ENCODE results near the gene HIBCH. TPM values are rescaled to one million over a fixed set of nuclear protein-coding genes. Genes with fewer than 3 reads are reported as not detected.
"Not testable (repeated sequence)": the region's sequence is repeated elsewhere in the genome, so short reads cannot be mapped to it uniquely, and the experiment has no call there.

Gene HIBCH
- total RNA-seq, 2 donors from 2014 or later, result 51.4 to 66.1 TPM

GRCh38 chr2:190180313-190181122 is 139.1 kb downstream of the HIBCH start:
- intact Hi-C loops (cut with DNase I, micrococcal nuclease), result no loop called here
- DNase-seq (peak; percentile 76 to 81), ATAC-seq (peak; percentile 85)

- no peak for ATAC-seq
- no peak for DNase-seq
- intact Hi-C loops (cut with DNase I, micrococcal nuclease), result no loop called here
Observed at GRCh38 chr2:190179754-190180312, 139.8 kb downstream of the HIBCH start.

GRCh38 chr2:190178066-190178722 is 141.4 kb downstream of the HIBCH start:
- no peak for DNase-seq

GRCh38 chr2:190177249-190178040 is 142.2 kb downstream of the HIBCH start:
- no peak for ATAC-seq
- DNase-seq, result no peak
- intact Hi-C loops (cut with DNase I, micrococcal nuclease), result no loop called here

More at GRCh38 chr2:190178066-190178722, 141.4 kb downstream of the HIBCH start:
- intact Hi-C loops (cut with DNase I, micrococcal nuclease), result no loop called here
- ATAC-seq, result no peak

GRCh38 chr2:190173392-190173791 is 146.2 kb downstream of the HIBCH start:
- no peak for ATAC-seq
- no peak for DNase-seq
- intact Hi-C loops (cut with DNase I, micrococcal nuclease), result no loop called here

DNA sequence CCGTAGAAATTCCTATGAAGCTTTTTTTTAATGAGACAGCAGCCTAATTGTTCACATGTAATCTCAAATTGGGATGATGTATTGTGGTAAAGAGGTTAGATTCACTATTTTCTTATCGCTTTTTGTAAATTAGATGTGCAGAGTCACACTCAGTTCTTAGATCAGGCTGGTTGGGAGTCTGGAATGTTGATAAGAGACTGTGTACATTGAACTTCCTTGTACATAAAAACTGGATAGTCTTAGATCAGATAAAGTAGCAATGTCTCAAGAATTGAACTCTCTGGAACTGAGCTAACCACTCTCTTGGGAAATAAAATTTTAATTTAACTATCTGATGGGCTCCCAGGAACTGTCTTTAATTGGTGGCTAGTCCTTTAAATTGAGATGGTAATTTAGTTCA is 149.0 kb downstream of the HIBCH start:
- peak; percentile 98 for ATAC-seq
- no peak for DNase-seq
- intact Hi-C loops (cut with DNase I, micrococcal nuclease), result no loop called here

DNA sequence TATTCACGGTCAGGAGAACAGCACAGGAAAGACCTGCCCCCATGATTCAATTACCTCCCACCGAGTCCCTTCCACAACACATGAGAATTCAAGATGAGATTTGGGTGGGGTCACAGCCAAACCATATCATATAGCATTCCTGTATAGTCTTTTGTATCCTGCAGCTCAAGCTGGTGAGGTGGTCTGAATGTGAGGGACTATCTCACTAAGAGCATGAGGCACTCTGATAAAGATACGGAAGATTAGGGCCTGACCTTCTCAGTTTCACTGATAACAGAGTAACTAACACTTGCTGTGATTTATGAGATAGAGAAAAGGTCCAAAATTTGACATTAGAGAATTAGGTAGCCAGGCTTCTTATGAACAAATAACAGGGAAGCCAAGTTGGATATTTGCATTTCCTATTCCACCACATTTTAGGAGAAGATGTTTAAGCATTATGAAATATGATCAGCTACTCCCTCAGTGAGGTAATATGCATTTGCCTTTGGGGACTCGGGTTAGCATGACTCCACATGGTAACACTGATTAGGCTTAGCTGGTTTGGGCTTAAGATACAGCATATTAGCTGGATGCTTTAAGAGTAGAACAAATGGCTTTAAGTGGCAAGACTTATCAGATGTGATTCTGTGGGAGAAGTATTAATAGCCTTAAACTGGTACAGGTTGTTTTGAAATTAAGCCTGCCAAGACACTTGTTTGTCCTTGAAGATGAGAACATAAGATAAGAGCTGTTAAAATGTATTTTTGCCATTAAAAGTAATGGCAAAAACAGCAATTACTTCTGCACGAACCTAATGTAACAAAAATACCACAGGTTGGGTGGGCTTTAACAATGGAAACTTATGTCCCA is 150.2 kb downstream of the HIBCH start:
- DNase-seq, result no peak
- intact Hi-C loops (cut with DNase I, micrococcal nuclease), result no loop called here
- no peak for ATAC-seq

GRCh38 chr2:190167702-190168101 is 151.9 kb downstream of the HIBCH start:
- intact Hi-C loops (cut with DNase I, micrococcal nuclease), result no loop called here
- ATAC-seq (no peak), DNase-seq (no peak)

DNA sequence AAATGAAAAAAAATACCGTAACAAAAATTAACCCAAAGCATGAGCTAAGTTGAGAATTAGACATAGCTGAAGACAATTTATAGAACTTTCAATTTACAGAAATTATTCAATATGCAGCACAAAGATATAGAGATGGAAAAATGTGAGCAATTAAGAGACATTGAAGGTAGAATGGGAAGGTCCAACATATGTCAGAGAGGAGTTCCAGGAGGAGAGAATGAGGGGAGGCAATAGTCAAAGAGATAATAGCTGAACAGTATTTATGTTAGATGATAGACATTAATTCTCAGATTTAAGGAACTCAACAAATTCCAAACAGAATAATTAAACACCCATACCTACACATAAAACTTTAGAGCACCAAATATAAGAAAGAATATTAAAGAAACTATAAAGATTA is 154.1 kb downstream of the HIBCH start:
- DNase-seq (no peak), ATAC-seq (no peak)
- intact Hi-C loops (cut with DNase I, micrococcal nuclease), result no loop called here

DNA sequence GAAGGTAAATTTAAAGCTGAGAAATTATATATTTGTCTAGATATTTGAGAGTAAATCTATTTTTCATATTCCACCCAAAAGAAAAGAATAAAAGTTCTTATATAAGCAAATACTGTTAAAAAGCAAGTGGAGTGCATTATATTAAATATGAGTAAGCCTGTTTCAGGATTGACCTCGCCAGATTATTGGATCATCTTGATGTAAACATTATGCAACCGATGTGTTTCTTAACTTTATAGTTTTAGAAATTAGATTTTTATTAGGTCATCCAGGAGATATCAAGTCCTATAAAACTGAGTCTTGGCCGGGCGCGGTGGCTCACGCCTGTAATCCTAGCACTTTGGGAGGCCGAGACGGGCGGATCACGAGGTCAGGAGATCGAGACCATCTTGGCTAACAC is 156.8 kb downstream of the HIBCH start:
- ATAC-seq (no peak), DNase-seq (no peak)
- intact Hi-C loops (cut with DNase I, micrococcal nuclease), result no loop called here

DNA sequence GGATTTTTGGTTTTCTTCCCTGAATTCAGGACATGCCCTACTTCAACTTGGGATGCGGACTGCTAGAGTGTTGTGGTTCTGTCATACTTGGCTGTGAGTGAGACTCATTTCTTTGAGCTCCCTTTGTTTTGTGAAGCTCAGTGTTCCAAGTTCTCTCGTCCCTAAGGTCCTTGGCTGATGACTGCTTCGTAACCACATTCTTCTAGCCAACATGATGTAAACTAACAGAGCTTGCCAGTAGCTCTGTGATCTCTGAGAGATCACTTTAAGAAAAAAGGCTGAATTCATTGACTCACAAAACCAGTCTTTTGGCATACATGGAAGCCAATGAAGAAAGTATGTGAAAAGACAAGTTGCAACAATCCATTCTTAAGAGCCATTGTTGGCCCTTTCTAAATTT is 160.2 kb downstream of the HIBCH start:
- ATAC-seq (peak; percentile 23), DNase-seq (no peak)
- intact Hi-C loops (cut with DNase I, micrococcal nuclease), result no loop called here

- peak; percentile 98 for ATAC-seq
- intact Hi-C loops (cut with DNase I, micrococcal nuclease), result no loop called here
- DNase-seq, result peak; percentile 42 to 51
Observed at GRCh38 chr2:190158798-190159434, 160.7 kb downstream of the HIBCH start.

DNA sequence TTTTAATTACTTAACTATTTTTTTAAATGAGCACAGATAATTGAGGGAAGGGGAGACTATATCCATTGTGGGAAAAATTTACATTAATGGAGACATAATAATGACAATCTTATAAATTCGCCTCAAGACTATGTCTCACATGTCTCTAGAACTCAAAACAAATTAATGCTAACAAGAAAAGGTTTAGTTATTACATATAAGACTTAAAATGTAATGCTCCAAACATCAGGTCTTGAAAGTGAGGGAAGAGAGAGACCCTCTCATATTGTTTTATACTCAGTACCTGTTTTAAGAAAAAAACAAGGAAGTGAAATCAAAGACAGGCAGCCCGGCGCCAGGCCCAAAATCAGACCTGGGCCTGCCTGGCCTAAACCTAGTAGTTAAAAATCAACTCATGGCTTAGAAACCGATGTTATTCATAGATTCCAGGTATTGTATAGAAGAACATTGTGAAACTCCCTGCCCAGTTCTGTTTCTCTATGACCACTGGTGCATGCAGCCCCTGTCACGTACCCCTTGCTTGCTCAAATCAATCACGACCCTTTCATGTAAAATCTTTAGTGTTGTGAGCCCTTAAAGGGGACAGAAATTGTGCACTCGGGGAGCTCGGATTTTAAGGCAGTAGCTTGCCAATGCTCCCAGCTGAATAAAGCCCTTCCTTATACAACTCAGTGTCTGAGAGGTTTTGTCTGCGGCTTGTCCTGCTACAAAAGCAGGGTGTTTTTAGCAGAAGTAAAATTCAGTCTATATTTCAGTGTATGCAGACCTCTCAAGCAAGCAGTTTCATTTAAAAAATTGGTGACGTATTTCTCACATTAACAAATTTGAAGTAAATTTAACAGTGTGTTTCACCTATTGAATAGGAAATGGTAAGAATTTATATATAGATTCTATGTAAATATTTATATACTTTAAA is 161.8 kb downstream of the HIBCH start:
- ATAC-seq; intact Hi-C loops (cut with DNase I, micrococcal nuclease); DNase-seq: not testable (repeated sequence)

DNA sequence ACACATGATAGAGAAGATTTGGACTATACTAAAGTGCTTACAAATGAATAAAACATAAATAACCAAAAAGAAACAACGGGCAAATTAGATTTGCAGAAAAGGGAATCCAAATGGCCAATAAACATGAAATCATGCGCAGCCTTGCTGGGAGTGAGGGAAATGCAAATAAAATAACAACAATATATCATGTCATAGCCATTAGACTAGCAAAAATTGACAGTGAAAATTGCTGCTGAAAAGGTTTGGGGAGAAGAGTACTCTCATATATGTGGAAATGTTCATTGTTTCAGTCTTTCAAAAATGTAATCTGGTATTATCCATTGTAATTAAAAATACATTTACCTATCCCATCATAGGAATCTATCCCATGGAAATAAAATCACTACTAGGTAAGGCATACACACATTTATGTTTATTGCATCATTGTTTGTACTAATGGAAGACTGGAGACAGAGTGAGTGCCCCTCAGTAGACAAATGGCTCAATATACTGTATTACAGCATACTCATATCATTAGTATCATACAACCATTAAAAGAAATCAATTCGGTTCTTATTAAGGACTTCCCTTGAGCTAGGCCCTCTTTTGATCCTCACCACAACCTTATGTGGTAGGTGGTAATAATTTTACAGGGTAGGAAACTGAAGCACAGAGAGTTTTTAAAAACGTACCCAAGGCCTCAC is 163.0 kb downstream of the HIBCH start:
- no peak for ATAC-seq
- DNase-seq, result no peak
- intact Hi-C loops (cut with DNase I, micrococcal nuclease), result no loop called here

Data from left colon (tissue), 2 donors.